GM19099 (cell line): ENCODE measurements around the gene KSR2.

Experiments
- POLR2A ChIP-seq: IDR thresholded peaks from 3 replicates; pipeline ENCODE4 v1.6.1; 2011; ENCODE audit warnings: low read depth; ENCODE audit not compliant: insufficient read length; ENCODE audit errors: extremely low read depth

KSR2 gene

GRCh38 chr12:117914686-117915085 lies 54.1 kb downstream of the KSR2 start:
- no peak for TF ChIP-seq POLR2A

GRCh38 chr12:117912756-117913155 lies 56.0 kb downstream of the KSR2 start:
- TF ChIP-seq POLR2A = no peak

- no peak for TF ChIP-seq POLR2A
Observed at GRCh38 chr12:117908411-117908810, 60.4 kb downstream of the KSR2 start.

- TF ChIP-seq POLR2A = no peak
Observed at GRCh38 chr12:117907108-117907689, 61.6 kb downstream of the KSR2 start.

- no peak for TF ChIP-seq POLR2A
Observed at GRCh38 chr12:117904051-117904450, 64.7 kb downstream of the KSR2 start.

GRCh38 chr12:117903110-117903840 lies 65.5 kb downstream of the KSR2 start:
- no peak for TF ChIP-seq POLR2A

- TF ChIP-seq POLR2A = no peak
Observed at GRCh38 chr12:117901631-117902030, 67.2 kb downstream of the KSR2 start.

- TF ChIP-seq POLR2A = no peak
Observed at GRCh38 chr12:117900561-117900960, 68.2 kb downstream of the KSR2 start.

- TF ChIP-seq POLR2A = no peak
Observed at GRCh38 chr12:117897372-117898161, 71.2 kb downstream of the KSR2 start.

- no peak for TF ChIP-seq POLR2A
Observed at GRCh38 chr12:117896009-117896408, 72.8 kb downstream of the KSR2 start.

GRCh38 chr12:117892441-117892840 lies 76.3 kb downstream of the KSR2 start:
- TF ChIP-seq POLR2A = no peak

GRCh38 chr12:117890644-117891043 lies 78.1 kb downstream of the KSR2 start:
- TF ChIP-seq POLR2A = no peak

- TF ChIP-seq POLR2A = no peak
Observed at GRCh38 chr12:117890137-117890536, 78.7 kb downstream of the KSR2 start.

GRCh38 chr12:117889098-117889497 lies 79.7 kb downstream of the KSR2 start:
- no peak for TF ChIP-seq POLR2A

GRCh38 chr12:117885211-117885610 lies 83.6 kb downstream of the KSR2 start:
- TF ChIP-seq POLR2A = no peak

- TF ChIP-seq POLR2A = no peak
Observed at GRCh38 chr12:117884161-117884560, 84.6 kb downstream of the KSR2 start.

- no peak for TF ChIP-seq POLR2A
Observed at GRCh38 chr12:117882603-117883184, 86.1 kb downstream of the KSR2 start.
